K562 (cell line): Measurements from ENCODE around the gene CCDC137. TPM values are rescaled to one million over a fixed set of nuclear protein-coding genes. Genes with fewer than 3 reads are reported as not detected.

Source experiments
- BRD9 ChIP-seq: fragments of 450-650 bp; IDR thresholded peaks from 2 replicates; pipeline ENCODE4 v1.6.1; 2018; ENCODE audit warnings: low read depth; ENCODE audit not compliant: partially characterized antibody
- CHD1 ChIP-seq: fragments of 200-600 bp; sonication (generic); IDR thresholded peaks from one replicate; pipeline ENCODE4 v1.6.1; 2012; ENCODE audit warnings: mild to moderate bottlenecking, moderate library complexity, low read length, inconsistent platforms
- IRF2 ChIP-seq: sonication (generic); formaldehyde crosslinking; IDR thresholded peaks from 2 replicates; pipeline ENCODE4 v1.8.1; 2022; ENCODE audit warnings: mild to moderate bottlenecking, missing genetic modification reagents
- LCOR ChIP-seq: sonication (generic); formaldehyde crosslinking; IDR thresholded peaks from 2 replicates; pipeline ENCODE4 v1.8.0; 2022; ENCODE audit warnings: mild to moderate bottlenecking, missing genetic modification reagents
- MAFG ChIP-seq: fragments of 450-650 bp; conservative IDR thresholded peaks from 2 replicates; pipeline ENCODE4 v1.6.1; 2016; ENCODE audit warnings: missing genetic modification characterization, missing compliant biosample characterization
- NELFE ChIP-seq: IDR thresholded peaks from 2 replicates; pipeline ENCODE4 v1.6.1; 2011; ENCODE audit warnings: mild to moderate bottlenecking; ENCODE audit not compliant: insufficient read depth, insufficient read length
- NFE2 ChIP-seq: IDR thresholded peaks from 2 replicates; pipeline ENCODE4 v1.6.1; 2014; ENCODE audit warnings: antibody characterized with exemption, low read depth
- NR3C1 ChIP-seq: sonication (generic); formaldehyde crosslinking; IDR thresholded peaks from 2 replicates; pipeline ENCODE4 v1.8.1; 2022; ENCODE audit warnings: missing genetic modification reagents
- POLR2B ChIP-seq: fragments of 450-650 bp; IDR thresholded peaks from 2 replicates; pipeline ENCODE4 v1.6.1; 2018; ENCODE audit warnings: low read depth; ENCODE audit not compliant: partially characterized antibody
- POLR3G ChIP-seq: IDR thresholded peaks from 2 replicates; pipeline ENCODE4 v1.6.1; 2011; ENCODE audit not compliant: insufficient read length, insufficient replicate concordance; ENCODE audit errors: extremely low read depth
- RBM25 ChIP-seq: fragments of 200-400 bp; formaldehyde crosslinking; IDR thresholded peaks from 2 replicates; pipeline ENCODE4 v1.6.1; 2018; ENCODE audit warnings: low read length, low read depth, moderate library complexity; ENCODE audit not compliant: severe bottlenecking
- SMARCA5 ChIP-seq: fragments of 450-650 bp; IDR thresholded peaks from 2 replicates; pipeline ENCODE4 v1.6.1; 2016
- ZBED1 ChIP-seq: IDR thresholded peaks from 2 replicates; pipeline ENCODE4 v1.6.1; 2014
- ZC3H8 ChIP-seq: fragments of 450-650 bp; IDR thresholded peaks from 2 replicates; pipeline ENCODE4 v1.6.1; 2017
- ZNF583 ChIP-seq: fragments of 250-450 bp; sonication (Bioruptor Pico); IDR thresholded peaks from 2 replicates; pipeline ENCODE4 v1.4.0; 2020
- polyA plus RNA-seq, 8 experiments: library from polyadenylated mRNA; depleted of rRNA in 4 of 8; stranded (reverse) in 5 of 8; unstranded in 3 of 8; fragments of >200 nt; fragmentation: Nextera tagmentation in 2 of 8; fragmentation: Illumina TruSeq in 1 of 8; extraction: Ambion mirVana in 2 of 8; extraction: Trizol in 1 of 8; gene quantifications; 2 replicates each; pipeline versions ENCODE4 v1.2.1 to v1.2.3, GENCODE V29; 2011 to 2014; ENCODE audit warnings: inconsistent platforms in 1 of 8, missing spikeins in 1 of 8
- total RNA-seq, 7 experiments: library from RNA; depleted of rRNA in 6 of 7; stranded (reverse); fragments of >200 nt in 6 of 7; fragmentation: Illumina TruSeq in 2 of 7; extraction: Trizol in 2 of 7; gene quantifications; 2 replicates each; pipeline versions ENCODE4 v1.2.1 to v1.2.3, GENCODE V29; 2011 to 2021; ENCODE audit warnings: low replicate concordance in 1 of 7
- TF ChIP-seq, protein P1 (sequence below): fragments of 450-650 bp; conservative IDR thresholded peaks from 2 replicates; pipeline ENCODE4 v1.6.1; 2016; ENCODE audit warnings: missing genetic modification characterization, low read depth, mild to moderate bottlenecking, missing compliant biosample characterization, moderate library complexity
- TF ChIP-seq, protein P2 (sequence below): fragments of 450-650 bp; conservative IDR thresholded peaks from 2 replicates; pipeline ENCODE4 v1.6.1; 2016; ENCODE audit warnings: missing genetic modification characterization, low read depth, mild to moderate bottlenecking, control low read depth, missing compliant biosample characterization
- TF ChIP-seq, protein P3 (sequence below): fragments of 200-400 bp; formaldehyde crosslinking; IDR thresholded peaks from 2 replicates; pipeline ENCODE4 v1.6.1; 2017; ENCODE audit warnings: mild to moderate bottlenecking, low read depth, low read length, moderate library complexity
- TF ChIP-seq, protein P4 (sequence below): sonication (generic); formaldehyde crosslinking; IDR thresholded peaks from 2 replicates; pipeline ENCODE4 v1.5.0; 2020; ENCODE audit warnings: missing genetic modification reagents
- TF ChIP-seq, protein P5 (sequence below): sonication (generic); formaldehyde crosslinking; IDR thresholded peaks from 2 replicates; pipeline ENCODE4 v1.8.0; 2022; ENCODE audit warnings: missing genetic modification reagents, mild to moderate bottlenecking, moderate library complexity, borderline replicate concordance
- TF ChIP-seq, protein P6 (sequence below): fragments of 450-650 bp; IDR thresholded peaks from 2 replicates; pipeline ENCODE4 v1.6.1; 2016; ENCODE audit warnings: missing biosample characterization, missing genetic modification characterization

Gene CCDC137
- total and polyA plus RNA-seq, 9 of the 15 experiments (the other 6 are each of a cell fraction or from before 2014, with no cell fraction given): 2.3 to 68.1 (median 38.3) TPM

DNA sequence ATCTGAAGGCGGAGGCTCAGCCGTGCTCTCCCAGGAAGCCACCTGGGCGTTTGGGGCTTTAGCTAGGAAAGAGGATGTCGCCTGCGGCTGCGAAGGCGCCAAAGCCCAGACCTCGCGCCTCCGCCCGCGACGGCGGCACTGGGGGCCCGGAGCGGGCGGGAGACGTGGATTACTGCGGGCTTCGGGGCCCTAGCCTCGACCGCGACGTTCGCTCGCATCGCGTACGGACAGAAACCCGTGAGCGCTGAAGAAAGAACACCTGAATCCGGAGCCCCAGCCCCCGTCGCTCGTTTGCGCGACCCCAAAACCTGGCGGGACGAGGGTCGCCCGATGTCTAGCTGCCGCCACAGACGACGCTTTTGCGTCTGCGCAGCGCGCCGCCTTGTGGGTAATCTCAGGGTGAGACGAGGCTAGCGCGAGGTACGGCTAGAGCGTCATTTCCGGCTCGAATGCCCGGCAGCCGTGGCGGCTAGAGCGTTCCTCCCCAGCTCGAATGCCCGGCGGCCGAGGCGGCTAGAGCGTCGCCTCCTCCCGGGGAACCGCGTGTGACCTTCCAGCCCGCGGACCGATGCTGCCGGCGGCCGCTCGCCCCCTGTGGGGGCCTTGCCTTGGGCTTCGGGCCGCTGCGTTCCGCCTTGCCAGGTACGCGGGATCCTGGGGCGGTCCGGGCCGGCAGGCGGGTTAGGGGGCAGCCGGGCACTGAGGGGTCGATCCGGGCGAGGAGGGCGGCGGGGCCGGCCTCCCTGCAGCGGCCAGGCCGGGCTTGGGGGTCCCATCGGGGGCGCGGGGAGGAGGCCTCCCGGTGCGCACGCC, 36.6 kb downstream of the CCDC137 start, which contains the start of gene MRPL12 (continued):
- TF ChIP-seq, protein P1, sequence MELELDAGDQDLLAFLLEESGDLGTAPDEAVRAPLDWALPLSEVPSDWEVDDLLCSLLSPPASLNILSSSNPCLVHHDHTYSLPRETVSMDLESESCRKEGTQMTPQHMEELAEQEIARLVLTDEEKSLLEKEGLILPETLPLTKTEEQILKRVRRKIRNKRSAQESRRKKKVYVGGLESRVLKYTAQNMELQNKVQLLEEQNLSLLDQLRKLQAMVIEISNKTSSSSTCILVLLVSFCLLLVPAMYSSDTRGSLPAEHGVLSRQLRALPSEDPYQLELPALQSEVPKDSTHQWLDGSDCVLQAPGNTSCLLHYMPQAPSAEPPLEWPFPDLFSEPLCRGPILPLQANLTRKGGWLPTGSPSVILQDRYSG (tag): no peak
- TF ChIP-seq CHD1 (peak; percentile 73), ZBED1 (peak; percentile 65; the same call in 1 of the 2 replicates), ZNF583 (no peak), ZC3H8 (no peak), SMARCA5 (no peak), MAFG (tag) (no peak), LCOR (CRISPR knock-in tag) (peak; percentile 74; the same call in 1 of the 2 replicates), POLR3G (no peak), NELFE (no peak), RBM25 (no peak), IRF2 (CRISPR knock-in tag) (no peak), BRD9 (no peak), NR3C1 (no peak), NFE2 (0 out of 2 replicates have a peak, but pooled peaks have one; percentile 22), POLR2B (peak; percentile 88)
- TF ChIP-seq, protein P2, sequence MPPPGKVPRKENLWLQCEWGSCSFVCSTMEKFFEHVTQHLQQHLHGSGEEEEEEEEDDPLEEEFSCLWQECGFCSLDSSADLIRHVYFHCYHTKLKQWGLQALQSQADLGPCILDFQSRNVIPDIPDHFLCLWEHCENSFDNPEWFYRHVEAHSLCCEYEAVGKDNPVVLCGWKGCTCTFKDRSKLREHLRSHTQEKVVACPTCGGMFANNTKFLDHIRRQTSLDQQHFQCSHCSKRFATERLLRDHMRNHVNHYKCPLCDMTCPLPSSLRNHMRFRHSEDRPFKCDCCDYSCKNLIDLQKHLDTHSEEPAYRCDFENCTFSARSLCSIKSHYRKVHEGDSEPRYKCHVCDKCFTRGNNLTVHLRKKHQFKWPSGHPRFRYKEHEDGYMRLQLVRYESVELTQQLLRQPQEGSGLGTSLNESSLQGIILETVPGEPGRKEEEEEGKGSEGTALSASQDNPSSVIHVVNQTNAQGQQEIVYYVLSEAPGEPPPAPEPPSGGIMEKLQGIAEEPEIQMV (tag): no peak
- TF ChIP-seq, protein P3, sequence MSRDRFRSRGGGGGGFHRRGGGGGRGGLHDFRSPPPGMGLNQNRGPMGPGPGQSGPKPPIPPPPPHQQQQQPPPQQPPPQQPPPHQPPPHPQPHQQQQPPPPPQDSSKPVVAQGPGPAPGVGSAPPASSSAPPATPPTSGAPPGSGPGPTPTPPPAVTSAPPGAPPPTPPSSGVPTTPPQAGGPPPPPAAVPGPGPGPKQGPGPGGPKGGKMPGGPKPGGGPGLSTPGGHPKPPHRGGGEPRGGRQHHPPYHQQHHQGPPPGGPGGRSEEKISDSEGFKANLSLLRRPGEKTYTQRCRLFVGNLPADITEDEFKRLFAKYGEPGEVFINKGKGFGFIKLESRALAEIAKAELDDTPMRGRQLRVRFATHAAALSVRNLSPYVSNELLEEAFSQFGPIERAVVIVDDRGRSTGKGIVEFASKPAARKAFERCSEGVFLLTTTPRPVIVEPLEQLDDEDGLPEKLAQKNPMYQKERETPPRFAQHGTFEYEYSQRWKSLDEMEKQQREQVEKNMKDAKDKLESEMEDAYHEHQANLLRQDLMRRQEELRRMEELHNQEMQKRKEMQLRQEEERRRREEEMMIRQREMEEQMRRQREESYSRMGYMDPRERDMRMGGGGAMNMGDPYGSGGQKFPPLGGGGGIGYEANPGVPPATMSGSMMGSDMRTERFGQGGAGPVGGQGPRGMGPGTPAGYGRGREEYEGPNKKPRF: no peak
- TF ChIP-seq, protein P4, sequence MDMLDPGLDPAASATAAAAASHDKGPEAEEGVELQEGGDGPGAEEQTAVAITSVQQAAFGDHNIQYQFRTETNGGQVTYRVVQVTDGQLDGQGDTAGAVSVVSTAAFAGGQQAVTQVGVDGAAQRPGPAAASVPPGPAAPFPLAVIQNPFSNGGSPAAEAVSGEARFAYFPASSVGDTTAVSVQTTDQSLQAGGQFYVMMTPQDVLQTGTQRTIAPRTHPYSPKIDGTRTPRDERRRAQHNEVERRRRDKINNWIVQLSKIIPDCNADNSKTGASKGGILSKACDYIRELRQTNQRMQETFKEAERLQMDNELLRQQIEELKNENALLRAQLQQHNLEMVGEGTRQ (CRISPR knock-in tag): no peak
- TF ChIP-seq, protein P5, sequence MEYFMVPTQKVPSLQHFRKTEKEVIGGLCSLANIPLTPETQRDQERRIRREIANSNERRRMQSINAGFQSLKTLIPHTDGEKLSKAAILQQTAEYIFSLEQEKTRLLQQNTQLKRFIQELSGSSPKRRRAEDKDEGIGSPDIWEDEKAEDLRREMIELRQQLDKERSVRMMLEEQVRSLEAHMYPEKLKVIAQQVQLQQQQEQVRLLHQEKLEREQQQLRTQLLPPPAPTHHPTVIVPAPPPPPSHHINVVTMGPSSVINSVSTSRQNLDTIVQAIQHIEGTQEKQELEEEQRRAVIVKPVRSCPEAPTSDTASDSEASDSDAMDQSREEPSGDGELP (CRISPR knock-in tag): peak; percentile 85
- TF ChIP-seq, protein P6, sequence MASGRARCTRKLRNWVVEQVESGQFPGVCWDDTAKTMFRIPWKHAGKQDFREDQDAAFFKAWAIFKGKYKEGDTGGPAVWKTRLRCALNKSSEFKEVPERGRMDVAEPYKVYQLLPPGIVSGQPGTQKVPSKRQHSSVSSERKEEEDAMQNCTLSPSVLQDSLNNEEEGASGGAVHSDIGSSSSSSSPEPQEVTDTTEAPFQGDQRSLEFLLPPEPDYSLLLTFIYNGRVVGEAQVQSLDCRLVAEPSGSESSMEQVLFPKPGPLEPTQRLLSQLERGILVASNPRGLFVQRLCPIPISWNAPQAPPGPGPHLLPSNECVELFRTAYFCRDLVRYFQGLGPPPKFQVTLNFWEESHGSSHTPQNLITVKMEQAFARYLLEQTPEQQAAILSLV: no peak
